HEK293 (cell line): ENCODE measurements around the gene GSPT1.

Experiments
- BCL11B ChIP-seq: fragments of 450-650 bp; formaldehyde crosslinking; IDR thresholded peaks from 2 replicates; pipeline ENCODE4 v1.5.1; 2016; ENCODE audit warnings: low read depth, missing biosample characterization, missing genetic modification characterization
- HOXD13 ChIP-seq: sonication (generic); formaldehyde crosslinking; IDR thresholded peaks from 2 replicates; pipeline ENCODE4 v1.8.0; 2022; ENCODE audit warnings: missing genetic modification reagents, borderline replicate concordance
- IKZF3 ChIP-seq: fragments of 450-650 bp; IDR thresholded peaks from 2 replicates; pipeline ENCODE4 v1.5.0; 2018; ENCODE audit warnings: missing biosample characterization, mild to moderate bottlenecking, missing genetic modification characterization, moderate library complexity
- INSM2 ChIP-seq: fragments of 450-650 bp; formaldehyde crosslinking; IDR thresholded peaks from 2 replicates; pipeline ENCODE4 v1.5.1; 2016; ENCODE audit warnings: missing biosample characterization, missing genetic modification characterization
- KLF7 ChIP-seq: fragments of 450-650 bp; formaldehyde crosslinking; IDR thresholded peaks from 2 replicates; pipeline ENCODE4 v1.5.1; 2016; ENCODE audit warnings: missing biosample characterization, missing genetic modification characterization, borderline replicate concordance
- MZF1 ChIP-seq: fragments of 450-650 bp; formaldehyde crosslinking; IDR thresholded peaks from 2 replicates; pipeline ENCODE4 v1.5.1; 2017; ENCODE audit warnings: missing biosample characterization, missing genetic modification characterization, borderline replicate concordance
- OSR2 ChIP-seq: fragments of 450-650 bp; formaldehyde crosslinking; IDR thresholded peaks from 2 replicates; pipeline ENCODE4 v1.5.1; 2016; ENCODE audit warnings: missing biosample characterization, missing genetic modification characterization
- OVOL3 ChIP-seq: fragments of 450-650 bp; formaldehyde crosslinking; IDR thresholded peaks from 2 replicates; pipeline ENCODE4 v1.5.1; 2016; ENCODE audit warnings: missing biosample characterization, missing genetic modification characterization
- PATZ1 ChIP-seq: fragments of 450-650 bp; formaldehyde crosslinking; IDR thresholded peaks from 2 replicates; pipeline ENCODE4 v1.5.1; 2016; ENCODE audit warnings: missing biosample characterization, missing genetic modification characterization
- SP7 ChIP-seq: fragments of 450-650 bp; formaldehyde crosslinking; IDR thresholded peaks from 2 replicates; pipeline ENCODE4 v1.5.1; 2016; ENCODE audit warnings: missing biosample characterization, missing genetic modification characterization
- ZEB2 ChIP-seq: fragments of 450-650 bp; formaldehyde crosslinking; IDR thresholded peaks from 2 replicates; pipeline ENCODE4 v1.5.1; 2016; ENCODE audit warnings: missing biosample characterization, missing genetic modification characterization
- ZNF140 ChIP-seq: fragments of 450-650 bp; formaldehyde crosslinking; IDR thresholded peaks from 2 replicates; pipeline ENCODE4 v1.5.1; 2016; ENCODE audit warnings: missing biosample characterization, missing genetic modification characterization
- ZNF16 ChIP-seq: fragments of 450-650 bp; formaldehyde crosslinking; IDR thresholded peaks from 2 replicates; pipeline ENCODE4 v1.5.1; 2016; ENCODE audit warnings: low read depth, missing biosample characterization, missing genetic modification characterization
- ZNF174 ChIP-seq: fragments of 450-650 bp; formaldehyde crosslinking; IDR thresholded peaks from 2 replicates; pipeline ENCODE4 v1.5.0; 2017; ENCODE audit warnings: missing biosample characterization, mild to moderate bottlenecking, missing genetic modification characterization
- ZNF175 ChIP-seq: fragments of 450-650 bp; formaldehyde crosslinking; IDR thresholded peaks from 2 replicates; pipeline ENCODE4 v1.5.1; 2016; ENCODE audit warnings: missing biosample characterization, missing genetic modification characterization
- ZNF266 ChIP-seq: fragments of 450-650 bp; formaldehyde crosslinking; IDR thresholded peaks from 2 replicates; pipeline ENCODE4 v1.5.1; 2016; ENCODE audit warnings: missing biosample characterization, missing genetic modification characterization, low read depth
- ZNF311 ChIP-seq: fragments of 450-650 bp; formaldehyde crosslinking; IDR thresholded peaks from 2 replicates; pipeline ENCODE4 v1.5.1; 2017; ENCODE audit warnings: missing biosample characterization, missing genetic modification characterization, borderline replicate concordance
- ZNF426 ChIP-seq: fragments of 450-650 bp; formaldehyde crosslinking; IDR thresholded peaks from 2 replicates; pipeline ENCODE4 v1.5.1; 2017; ENCODE audit warnings: missing biosample characterization, missing genetic modification characterization, mild to moderate bottlenecking, inconsistent platforms, moderate library complexity
- ZNF473 ChIP-seq: fragments of 450-650 bp; formaldehyde crosslinking; IDR thresholded peaks from 2 replicates; pipeline ENCODE4 v1.5.1; 2017; ENCODE audit warnings: missing biosample characterization, missing genetic modification characterization
- ZNF501 ChIP-seq: fragments of 450-650 bp; formaldehyde crosslinking; IDR thresholded peaks from 2 replicates; pipeline ENCODE4 v1.5.1; 2016; ENCODE audit warnings: missing biosample characterization, missing genetic modification characterization
- ZNF549 ChIP-seq: fragments of 450-650 bp; IDR thresholded peaks from 2 replicates; pipeline ENCODE4 v1.5.1; 2018; ENCODE audit warnings: missing biosample characterization, missing genetic modification characterization, mild to moderate bottlenecking, inconsistent platforms, moderate library complexity
- TF ChIP-seq, protein P1 (sequence below): fragments of 450-650 bp; formaldehyde crosslinking; IDR thresholded peaks from 2 replicates; pipeline ENCODE4 v1.5.1; 2016; ENCODE audit warnings: missing biosample characterization, missing genetic modification characterization
- TF ChIP-seq, protein P2 (sequence below): fragments of 450-650 bp; formaldehyde crosslinking; IDR thresholded peaks from 2 replicates; pipeline ENCODE4 v1.5.1; 2016; ENCODE audit warnings: missing biosample characterization, missing genetic modification characterization
- TF ChIP-seq, protein P3 (sequence below): fragments of 450-650 bp; formaldehyde crosslinking; IDR thresholded peaks from 2 replicates; pipeline ENCODE4 v1.5.1; 2016; ENCODE audit warnings: missing biosample characterization, missing genetic modification characterization
- TF ChIP-seq, protein P4 (sequence below): fragments of 450-650 bp; formaldehyde crosslinking; IDR thresholded peaks from 2 replicates; pipeline ENCODE4 v1.5.1; 2016; ENCODE audit warnings: missing biosample characterization, missing genetic modification characterization, borderline replicate concordance
- TF ChIP-seq, protein P5 (sequence below): fragments of 450-650 bp; formaldehyde crosslinking; IDR thresholded peaks from 2 replicates; pipeline ENCODE4 v1.5.1; 2017; ENCODE audit warnings: missing biosample characterization, missing genetic modification characterization

The GSPT1 gene

DNA sequence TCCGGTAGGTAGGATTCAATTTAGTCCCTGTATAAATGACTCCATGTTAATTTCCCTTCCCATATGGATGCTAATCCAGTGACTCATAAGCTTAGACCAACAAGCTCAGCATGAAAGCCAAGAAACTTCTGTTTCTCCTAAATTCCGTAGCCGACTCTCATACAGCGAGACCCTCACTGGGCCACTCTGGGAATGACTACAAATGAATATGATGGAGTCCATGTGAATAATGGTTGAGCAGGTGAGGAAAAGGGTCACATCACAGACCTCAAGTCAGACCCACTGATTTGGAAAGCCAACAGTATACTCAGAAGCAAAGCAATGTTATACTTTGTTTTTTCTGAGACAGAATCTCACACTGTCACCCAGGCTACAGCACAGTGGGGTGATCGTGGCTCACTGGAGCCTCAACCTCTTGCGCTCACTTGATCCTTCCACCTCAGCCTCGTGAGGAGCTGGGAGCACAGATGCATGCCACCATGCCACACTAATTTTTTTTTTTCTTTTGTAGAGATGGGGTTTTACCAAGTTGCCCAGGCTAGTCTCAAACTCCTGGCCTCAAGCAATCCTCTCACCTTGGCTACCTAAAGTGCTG, 79.0 kb downstream of the GSPT1 start (continued):
- TF ChIP-seq IKZF3 (tag by site-specific recombination) (peak; percentile 79), ZNF174 (no peak), ZNF426 (tag by site-specific recombination) (no peak), OSR2 (peak; percentile 66), ZNF501 (no peak), KLF7 (tag by site-specific recombination) (no peak), ZEB2 (no peak; the same call in none of the 2 replicates), ZNF16 (tag by site-specific recombination) (no peak), ZNF175 (tag by site-specific recombination) (no peak), ZNF549 (no peak), HOXD13 (CRISPR knock-in tag) (no peak), MZF1 (tag by site-specific recombination) (no peak), OVOL3 (tag by site-specific recombination) (no peak), SP7 (tag by site-specific recombination) (peak; percentile 13; the same call in 1 of the 2 replicates), BCL11B (tag by site-specific recombination) (no peak), INSM2 (tag by site-specific recombination) (no peak; the same call in 1 of the 2 replicates), ZNF473 (tag by site-specific recombination) (no peak), PATZ1 (tag by site-specific recombination) (no peak), ZNF140 (tag by site-specific recombination) (no peak), ZNF266 (no peak), ZNF311 (tag by site-specific recombination) (no peak)
- TF ChIP-seq, protein P1, sequence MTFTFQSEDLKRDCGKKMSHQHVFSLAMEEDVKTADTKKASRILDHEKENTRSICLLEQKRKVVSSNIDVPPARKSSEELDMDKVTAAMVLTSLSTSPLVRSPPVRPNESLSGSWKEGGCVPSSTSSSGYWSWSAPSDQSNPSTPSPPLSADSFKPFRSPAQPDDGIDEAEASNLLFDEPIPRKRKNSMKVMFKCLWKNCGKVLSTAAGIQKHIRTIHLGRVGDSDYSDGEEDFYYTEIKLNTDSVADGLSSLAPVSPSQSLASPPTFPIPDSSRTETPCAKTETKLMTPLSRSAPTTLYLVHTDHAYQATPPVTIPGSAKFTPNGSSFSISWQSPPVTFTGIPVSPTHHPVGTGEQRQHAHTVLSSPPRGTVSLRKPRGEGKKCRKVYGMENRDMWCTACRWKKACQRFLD (tag by site-specific recombination), result no peak
- TF ChIP-seq, protein P2, sequence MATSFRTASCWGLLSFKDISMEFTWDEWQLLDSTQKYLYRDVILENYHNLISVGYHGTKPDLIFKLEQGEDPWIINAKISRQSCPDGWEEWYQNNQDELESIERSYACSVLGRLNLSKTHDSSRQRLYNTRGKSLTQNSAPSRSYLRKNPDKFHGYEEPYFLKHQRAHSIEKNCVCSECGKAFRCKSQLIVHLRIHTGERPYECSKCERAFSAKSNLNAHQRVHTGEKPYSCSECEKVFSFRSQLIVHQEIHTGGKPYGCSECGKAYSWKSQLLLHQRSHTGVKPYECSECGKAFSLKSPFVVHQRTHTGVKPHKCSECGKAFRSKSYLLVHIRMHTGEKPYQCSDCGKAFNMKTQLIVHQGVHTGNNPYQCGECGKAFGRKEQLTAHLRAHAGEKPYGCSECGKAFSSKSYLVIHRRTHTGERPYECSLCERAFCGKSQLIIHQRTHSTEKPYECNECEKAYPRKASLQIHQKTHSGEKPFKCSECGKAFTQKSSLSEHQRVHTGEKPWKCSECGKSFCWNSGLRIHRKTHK, result no peak
- TF ChIP-seq, protein P3, sequence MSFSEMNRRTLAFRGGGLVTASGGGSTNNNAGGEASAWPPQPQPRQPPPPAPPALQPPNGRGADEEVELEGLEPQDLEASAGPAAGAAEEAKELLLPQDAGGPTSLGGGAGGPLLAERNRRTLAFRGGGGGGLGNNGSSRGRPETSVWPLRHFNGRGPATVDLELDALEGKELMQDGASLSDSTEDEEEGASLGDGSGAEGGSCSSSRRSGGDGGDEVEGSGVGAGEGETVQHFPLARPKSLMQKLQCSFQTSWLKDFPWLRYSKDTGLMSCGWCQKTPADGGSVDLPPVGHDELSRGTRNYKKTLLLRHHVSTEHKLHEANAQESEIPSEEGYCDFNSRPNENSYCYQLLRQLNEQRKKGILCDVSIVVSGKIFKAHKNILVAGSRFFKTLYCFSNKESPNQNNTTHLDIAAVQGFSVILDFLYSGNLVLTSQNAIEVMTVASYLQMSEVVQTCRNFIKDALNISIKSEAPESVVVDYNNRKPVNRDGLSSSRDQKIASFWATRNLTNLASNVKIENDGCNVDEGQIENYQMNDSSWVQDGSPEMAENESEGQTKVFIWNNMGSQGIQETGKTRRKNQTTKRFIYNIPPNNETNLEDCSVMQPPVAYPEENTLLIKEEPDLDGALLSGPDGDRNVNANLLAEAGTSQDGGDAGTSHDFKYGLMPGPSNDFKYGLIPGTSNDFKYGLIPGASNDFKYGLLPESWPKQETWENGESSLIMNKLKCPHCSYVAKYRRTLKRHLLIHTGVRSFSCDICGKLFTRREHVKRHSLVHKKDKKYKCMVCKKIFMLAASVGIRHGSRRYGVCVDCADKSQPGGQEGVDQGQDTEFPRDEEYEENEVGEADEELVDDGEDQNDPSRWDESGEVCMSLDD, result no peak
- TF ChIP-seq, protein P4, sequence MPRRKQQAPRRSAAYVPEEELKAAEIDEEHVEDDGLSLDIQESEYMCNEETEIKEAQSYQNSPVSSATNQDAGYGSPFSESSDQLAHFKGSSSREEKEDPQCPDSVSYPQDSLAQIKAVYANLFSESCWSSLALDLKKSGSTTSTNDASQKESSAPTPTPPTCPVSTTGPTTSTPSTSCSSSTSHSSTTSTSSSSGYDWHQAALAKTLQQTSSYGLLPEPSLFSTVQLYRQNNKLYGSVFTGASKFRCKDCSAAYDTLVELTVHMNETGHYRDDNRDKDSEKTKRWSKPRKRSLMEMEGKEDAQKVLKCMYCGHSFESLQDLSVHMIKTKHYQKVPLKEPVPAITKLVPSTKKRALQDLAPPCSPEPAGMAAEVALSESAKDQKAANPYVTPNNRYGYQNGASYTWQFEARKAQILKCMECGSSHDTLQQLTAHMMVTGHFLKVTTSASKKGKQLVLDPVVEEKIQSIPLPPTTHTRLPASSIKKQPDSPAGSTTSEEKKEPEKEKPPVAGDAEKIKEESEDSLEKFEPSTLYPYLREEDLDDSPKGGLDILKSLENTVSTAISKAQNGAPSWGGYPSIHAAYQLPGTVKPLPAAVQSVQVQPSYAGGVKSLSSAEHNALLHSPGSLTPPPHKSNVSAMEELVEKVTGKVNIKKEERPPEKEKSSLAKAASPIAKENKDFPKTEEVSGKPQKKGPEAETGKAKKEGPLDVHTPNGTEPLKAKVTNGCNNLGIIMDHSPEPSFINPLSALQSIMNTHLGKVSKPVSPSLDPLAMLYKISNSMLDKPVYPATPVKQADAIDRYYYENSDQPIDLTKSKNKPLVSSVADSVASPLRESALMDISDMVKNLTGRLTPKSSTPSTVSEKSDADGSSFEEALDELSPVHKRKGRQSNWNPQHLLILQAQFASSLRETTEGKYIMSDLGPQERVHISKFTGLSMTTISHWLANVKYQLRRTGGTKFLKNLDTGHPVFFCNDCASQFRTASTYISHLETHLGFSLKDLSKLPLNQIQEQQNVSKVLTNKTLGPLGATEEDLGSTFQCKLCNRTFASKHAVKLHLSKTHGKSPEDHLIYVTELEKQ, result no peak
- TF ChIP-seq, protein P5, sequence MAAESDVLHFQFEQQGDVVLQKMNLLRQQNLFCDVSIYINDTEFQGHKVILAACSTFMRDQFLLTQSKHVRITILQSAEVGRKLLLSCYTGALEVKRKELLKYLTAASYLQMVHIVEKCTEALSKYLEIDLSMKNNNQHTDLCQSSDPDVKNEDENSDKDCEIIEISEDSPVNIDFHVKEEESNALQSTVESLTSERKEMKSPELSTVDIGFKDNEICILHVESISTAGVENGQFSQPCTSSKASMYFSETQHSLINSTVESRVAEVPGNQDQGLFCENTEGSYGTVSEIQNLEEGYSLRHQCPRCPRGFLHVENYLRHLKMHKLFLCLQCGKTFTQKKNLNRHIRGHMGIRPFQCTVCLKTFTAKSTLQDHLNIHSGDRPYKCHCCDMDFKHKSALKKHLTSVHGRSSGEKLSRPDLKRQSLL (tag by site-specific recombination), result peak; percentile 41; the same call in 1 of the 2 replicates
